Epidermal melanocyte (primary cell): ENCODE results near the gene EFCAB9.
"Not testable (repeated sequence)": the region's sequence is repeated elsewhere in the genome, so short reads cannot be mapped to it uniquely, and the experiment has no call there.

Experiments
- DNase-seq: peaks from one replicate; pipeline ENCODE4 v3.0.0; 2011; ENCODE audit warnings: low spot score; ENCODE audit not compliant: insufficient read length

The EFCAB9 gene

DNA sequence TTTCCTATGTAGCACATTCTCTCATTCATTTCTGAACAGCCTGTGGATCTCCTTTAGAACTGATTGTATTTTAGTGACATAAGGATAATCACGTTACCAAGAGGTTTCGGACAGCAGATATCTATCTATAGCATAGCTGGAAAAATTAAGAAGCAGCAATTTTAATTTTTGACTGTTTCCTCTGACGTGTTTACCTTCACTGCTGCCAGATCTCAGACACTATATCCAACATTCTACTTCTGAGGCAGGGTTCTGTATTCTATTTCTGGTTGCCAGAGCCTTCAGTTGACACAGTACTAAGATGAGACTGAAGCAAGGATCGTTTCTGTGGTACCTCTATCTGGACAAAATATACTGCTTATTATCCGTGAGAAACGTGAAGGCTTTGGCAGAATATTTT is at the start of gene EFCAB9:
EFCAB9 (plus strand) TSS at position 301 of the 400 bp plus-strand sequence; CDS start at position 302, 1 bp downstream.
- no peak for DNase-seq

DNA sequence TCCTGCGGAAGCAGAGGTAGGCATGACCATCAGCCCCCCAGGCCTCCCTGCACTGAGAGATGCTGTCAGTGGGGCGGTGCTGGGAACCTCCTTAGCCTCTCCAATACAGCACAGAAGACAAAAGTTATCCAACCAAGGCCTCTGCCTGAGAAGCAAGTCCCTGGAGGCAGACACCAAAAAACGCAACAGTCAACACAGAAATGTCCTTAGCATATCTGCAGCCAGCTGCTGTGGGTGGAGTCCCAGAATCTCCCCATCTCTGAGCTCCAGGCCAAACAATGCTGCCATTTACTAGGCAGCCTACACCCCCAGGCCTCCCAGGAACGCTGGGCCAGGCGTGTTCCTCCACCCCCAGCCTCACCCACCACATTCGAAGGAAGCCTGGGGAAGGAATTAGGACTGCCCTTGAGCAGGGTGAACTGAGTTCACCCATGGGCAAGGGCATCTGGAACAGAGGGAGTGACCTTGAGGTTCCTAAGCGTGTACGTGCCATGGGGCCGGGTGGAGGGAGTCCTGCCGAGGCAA is 49.6 kb upstream of the EFCAB9 start:
- DNase-seq = peak; percentile 90

GRCh38 chr5:172144931-172145869 is 48.8 kb upstream of the EFCAB9 start:
- no peak for DNase-seq

DNA sequence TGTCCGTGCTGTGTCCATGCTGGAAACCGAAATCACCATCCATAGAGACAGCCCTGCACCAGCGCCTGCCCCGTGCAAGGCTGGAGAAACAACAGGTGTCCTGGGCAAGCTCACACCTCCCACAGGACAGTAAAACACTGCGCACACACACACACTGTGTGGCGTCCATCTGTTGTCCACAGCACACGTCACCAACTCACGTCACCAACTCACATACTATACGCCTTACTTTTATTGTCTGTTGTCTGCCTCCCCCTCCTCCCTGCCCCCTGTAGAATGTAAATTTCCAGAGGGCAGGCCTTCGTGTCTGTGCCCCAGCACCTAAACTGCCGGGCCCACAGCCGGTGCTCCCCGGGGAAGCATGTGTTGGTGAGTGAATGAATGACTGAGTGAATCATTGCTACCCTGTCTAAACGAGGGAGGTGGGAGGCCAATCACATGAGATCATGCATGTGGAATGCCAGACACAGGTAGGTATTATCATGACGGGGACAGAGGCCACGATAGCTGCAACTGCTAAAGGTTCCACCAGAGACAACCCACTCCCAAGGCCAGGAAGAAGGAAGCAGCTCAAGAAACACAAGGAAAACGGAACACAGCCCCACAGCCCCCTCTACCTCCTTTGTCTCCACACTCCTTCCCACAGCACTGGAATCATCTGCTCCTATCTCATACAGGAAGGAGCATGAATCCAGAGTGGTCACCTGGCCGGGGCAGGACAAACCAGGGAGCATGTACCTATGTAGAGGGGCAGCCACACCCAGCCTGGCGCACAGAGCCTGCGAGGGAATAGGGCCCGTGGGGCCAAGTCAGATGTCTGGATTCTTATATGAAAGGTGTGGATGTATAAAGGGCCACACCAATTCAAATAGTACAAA is 47.9 kb upstream of the EFCAB9 start:
- no peak for DNase-seq

DNA sequence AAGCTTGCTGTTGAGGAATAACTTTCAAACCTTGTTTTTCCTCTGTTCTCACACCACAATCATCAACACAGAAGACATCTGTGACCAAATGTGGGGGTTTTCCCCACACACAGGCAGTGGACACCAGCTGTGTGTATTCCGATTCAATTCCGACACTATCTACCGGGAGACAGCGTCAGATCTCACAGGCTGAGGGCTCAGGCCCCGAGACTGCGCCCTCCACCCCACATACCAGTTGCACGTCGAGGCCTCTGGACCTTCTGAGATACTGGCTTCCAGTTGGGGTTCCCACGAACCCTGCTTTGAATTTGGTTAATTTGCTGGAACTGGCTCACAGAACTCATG is 47.3 kb upstream of the EFCAB9 start:
- DNase-seq = no peak

- DNase-seq = no peak
Measured at GRCh38 chr5:172147857-172148256, 46.1 kb upstream of the EFCAB9 start.

DNA sequence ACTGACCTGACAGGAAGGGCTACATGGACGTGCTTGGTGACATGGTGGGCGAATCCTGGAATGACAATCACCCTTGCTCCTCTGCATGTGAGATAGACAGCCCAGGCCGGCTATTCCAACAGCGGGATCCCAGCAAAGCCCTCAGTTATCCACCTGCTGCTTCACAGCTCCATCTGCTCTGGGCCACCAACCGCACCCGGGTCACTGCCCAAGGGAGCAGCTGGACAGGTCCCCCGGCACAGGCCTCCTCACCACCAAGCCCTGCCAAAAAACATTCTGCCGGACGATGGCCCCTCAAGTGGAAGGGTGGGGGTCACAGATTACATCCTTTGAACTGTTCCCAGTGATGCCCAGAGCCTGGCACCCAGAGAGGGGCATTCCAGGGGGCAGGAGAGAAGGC is 45.6 kb upstream of the EFCAB9 start:
- no peak for DNase-seq

- no peak for DNase-seq
Measured at GRCh38 chr5:172149073-172149472, 44.9 kb upstream of the EFCAB9 start.

GRCh38 chr5:172149481-172149880 is 44.5 kb upstream of the EFCAB9 start:
- not testable (repeated sequence) for DNase-seq

- DNase-seq = no peak
Measured at GRCh38 chr5:172150514-172151425, 43.2 kb upstream of the EFCAB9 start.

DNA sequence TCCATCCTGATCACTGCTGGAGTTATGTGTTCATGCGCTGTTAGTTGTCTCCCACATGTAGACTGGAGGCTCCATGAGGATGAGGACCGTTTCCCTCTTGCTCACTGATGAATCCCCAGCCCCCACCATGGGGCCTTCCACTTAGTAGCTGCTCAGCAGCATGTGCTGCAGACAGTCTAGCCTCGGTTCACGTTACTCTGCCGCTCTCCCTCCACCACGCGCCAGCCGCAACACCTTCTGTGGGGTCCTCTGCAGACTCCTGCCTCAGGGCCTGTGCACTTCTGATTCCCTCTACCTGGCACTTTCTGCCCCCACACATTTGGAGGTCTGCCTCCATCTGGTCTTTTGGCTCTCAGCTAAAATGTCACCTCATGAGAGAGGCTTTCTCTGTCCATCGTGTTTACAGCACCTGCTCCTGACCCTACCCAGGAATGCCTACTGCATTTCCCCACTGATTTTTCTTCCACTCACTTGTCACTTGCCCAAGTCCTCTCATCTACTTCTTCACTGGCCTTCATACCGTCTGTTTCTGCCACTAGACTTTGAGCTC is 42.2 kb upstream of the EFCAB9 start:
- DNase-seq = no peak

- DNase-seq = no peak
Measured at GRCh38 chr5:172153695-172154094, 40.3 kb upstream of the EFCAB9 start.

- DNase-seq = not testable (repeated sequence)
Measured at GRCh38 chr5:172155101-172155500, 38.9 kb upstream of the EFCAB9 start.

- no peak for DNase-seq
Measured at GRCh38 chr5:172156541-172156994, 37.4 kb upstream of the EFCAB9 start.

DNA sequence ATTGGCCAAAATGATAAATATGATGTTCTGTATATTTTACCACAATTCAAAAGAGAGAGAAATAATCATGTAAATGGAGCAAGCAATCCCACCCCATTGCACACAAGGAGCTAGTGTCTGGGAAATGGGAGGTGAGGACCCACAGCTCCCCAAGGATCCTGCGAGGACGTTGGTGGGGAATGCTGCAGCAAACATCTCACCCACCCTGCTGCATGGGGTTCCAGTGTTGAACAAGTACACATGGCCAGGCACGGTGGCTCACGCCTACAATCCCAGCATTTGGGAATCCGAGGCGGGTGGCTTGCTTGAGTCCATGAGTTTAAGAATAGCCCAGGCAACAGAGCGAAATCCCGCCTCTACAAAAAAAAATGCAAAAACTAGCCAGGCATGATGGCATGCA is 35.0 kb upstream of the EFCAB9 start:
- DNase-seq = no peak

GRCh38 chr5:172160506-172160905 is 33.5 kb upstream of the EFCAB9 start:
- DNase-seq = no peak

GRCh38 chr5:172162323-172162986 is 31.5 kb upstream of the EFCAB9 start:
- DNase-seq = no peak

DNA sequence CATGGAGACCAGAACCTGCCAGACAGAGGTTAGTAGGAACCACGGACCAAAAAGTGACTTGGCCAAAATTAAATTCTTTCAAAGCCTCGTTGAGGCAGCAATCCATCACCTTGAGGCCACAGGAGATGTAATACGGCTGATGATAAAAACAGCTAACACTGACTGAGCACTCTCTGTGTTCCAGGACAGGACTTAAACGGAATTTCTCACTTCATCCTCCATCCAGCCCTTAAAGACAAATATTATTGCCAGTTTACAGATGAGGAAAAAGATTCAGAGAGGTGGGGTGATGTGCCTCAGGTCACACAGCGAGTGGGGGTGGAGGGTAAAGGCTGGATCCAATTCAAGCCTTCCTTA is 31.0 kb upstream of the EFCAB9 start:
- no peak for DNase-seq

DNA sequence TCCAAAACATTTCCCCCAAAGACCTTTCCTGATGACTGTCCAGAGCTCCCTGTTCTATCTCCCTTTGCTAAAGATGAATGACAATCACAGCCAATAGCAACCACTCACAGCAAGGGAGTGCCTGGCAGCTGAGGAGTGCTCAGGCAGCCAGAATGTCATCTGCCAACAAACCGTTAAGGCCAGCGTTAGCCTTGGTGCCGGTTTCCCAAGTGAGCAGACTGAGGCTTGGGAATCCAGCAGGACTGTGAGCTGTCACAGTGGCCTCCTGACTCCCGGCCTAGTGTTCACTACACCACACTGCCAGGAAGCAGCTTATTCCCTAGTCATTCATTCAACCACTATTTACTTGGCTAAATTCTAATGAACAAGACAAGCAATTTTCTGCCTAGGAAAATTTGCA is 30.6 kb upstream of the EFCAB9 start:
- no peak for DNase-seq

- DNase-seq = no peak
Measured at GRCh38 chr5:172164769-172165212, 29.2 kb upstream of the EFCAB9 start.
